Ovary (tissue), 9 donors: ENCODE data around the gene BHLHA15. TPM values are rescaled to one million over a fixed set of nuclear protein-coding genes. Genes with fewer than 3 reads are reported as not detected.

ENCODE experiments used
- DNase-seq, 5 donors: peaks; one replicate each; pipeline ENCODE4 v3.0.0-alpha.2; 2019 to 2020
- H3K27ac ChIP-seq, 2 donors: fragments of 200-600 bp; one replicate each; pipeline versions ENCODE4 v1.5.1 to v1.8.0; 2019 to 2022
- H3K27me3 ChIP-seq: fragments of 200-600 bp; one replicate; pipeline ENCODE4 v1.8.0; 2022
- H3K36me3 ChIP-seq: fragments of 200-600 bp; sonication (generic); one replicate; pipeline ENCODE4 v1.5.1; 2019
- H3K4me1 ChIP-seq: one replicate; pipeline ENCODE4 v1.8.1; 2013; ENCODE audit warnings: mild to moderate bottlenecking, moderate library complexity; ENCODE audit not compliant: insufficient read depth
- H3K4me3 ChIP-seq: fragments of 200-600 bp; sonication (generic); one replicate; pipeline ENCODE4 v1.5.1; 2017
- H3K9me3 ChIP-seq, 2 donors: fragments of 200-600 bp in 1 of 2; sonication (generic) in 1 of 2; one replicate each; pipeline versions ENCODE4 v1.5.1 to v1.8.1; 2013 to 2019; ENCODE audit warnings: mild to moderate bottlenecking in 1 of 2, moderate library complexity in 1 of 2
- CTCF ChIP-seq, 3 donors: fragments of 450-650 bp in 2 of 3; fragments of 200-600 bp in 1 of 3; IDR thresholded peaks; one replicate each; pipeline versions ENCODE4 v1.5.1 to v1.8.0; 2016 to 2022; ENCODE audit warnings: antibody characterized with exemption in 3 of 3, mild to moderate bottlenecking in 1 of 3
- EP300 ChIP-seq: sonication (generic); formaldehyde crosslinking; IDR thresholded peaks from one replicate; pipeline ENCODE4 v1.6.1; 2017; ENCODE audit warnings: antibody characterized with exemption
- POLR2A ChIP-seq: fragments of 450-650 bp; IDR thresholded peaks from one replicate; pipeline ENCODE4 v1.6.1; 2017; ENCODE audit warnings: antibody characterized with exemption, mild to moderate bottlenecking, moderate library complexity
- WGBS, 3 donors: extraction: QIAGEN DNeasy Blood & Tissue Kit in 1 of 3; methylation state at CpG; one replicate each; pipeline versions ENCODE4 v1.1.5 to v1.1.7; 2013 to 2017; 5-methylcytosine and 5-hydroxymethylcytosine counted together
- intact Hi-C, 4 donors: fragments of 100-400 bp; cut with DNase I; formaldehyde crosslinking; loops; one replicate each; pipeline versions ENCODE4 v1.11.0 to v1.15.1; 2022 to 2023
- polyA plus RNA-seq, 2 donors: library from polyadenylated mRNA; stranded (reverse); fragments of 200-250 nt in 1 of 2; fragments of 350-450 nt in 1 of 2; fragmentation: Illumina TruSeq in 1 of 2; extraction: RNeasy Lipid Tissue Mini Kit (QIAGEN cat#74804) in 1 of 2; gene quantifications; one replicate each; pipeline ENCODE4 v1.2.3, GENCODE V29; 2013 to 2014
- total RNA-seq, 7 donors: library from RNA; depleted of rRNA in 2 of 7; stranded (reverse); fragments of >200 nt in 2 of 7; fragmentation: NEBNext Ultra II Directional in 3 of 7; extraction: Animal tissue kit (Norgen Biotek cat#: 25700) in 3 of 7; gene quantifications; one replicate each; pipeline versions ENCODE4 v1.1.0 to v1.2.4, GENCODE V29; 2016 to 2023
- donor health status: DM: no; HTN: no; CAD: no; lungs with moderate emphysema.
- donor health status: DM: no; HTN: no; CAD: no.
- donor health status: Bipolar disorder and iron deficiency.
- donor health status: DM: yes; HTN: yes; CAD: no.
- donor health status: DM: no; HTN: no; CAD: no.
- donor health status: DM: yes; HTN: yes; CAD: no.

The BHLHA15 gene
- total and polyA plus RNA-seq, 9 donors = 0.34 to 0.54 TPM; not detected in 7

DNA sequence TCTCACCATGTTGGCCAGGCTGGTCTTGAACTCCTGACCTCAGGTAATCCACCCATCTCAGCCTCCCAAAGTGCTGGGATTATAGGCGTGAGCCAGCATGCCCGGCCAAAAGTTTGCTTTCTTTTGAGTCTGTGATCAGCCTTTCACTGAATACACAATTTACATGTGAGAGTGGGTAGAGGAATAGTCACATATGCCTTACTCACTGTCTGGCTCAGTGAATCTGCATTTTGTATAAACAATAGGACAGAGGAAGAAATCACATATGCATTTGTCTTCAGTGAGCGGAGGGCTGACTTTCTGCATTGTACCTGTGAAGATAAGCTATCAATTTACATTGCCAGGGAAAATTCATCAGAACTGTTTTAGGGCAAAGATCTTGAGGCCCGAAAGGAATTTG is 43.3 kb downstream of the BHLHA15 start:
- DNase-seq = no peak
- no peak overlapping the region for H3K4me3 ChIP-seq
- 92 to 94% (median 93%) methylated on average over 4 of the region's 4 CpGs for WGBS, 3 donors
- no peaks in the 10 kb centered on the region for H3K9me3 ChIP-seq
- no peak overlapping the region for H3K27ac ChIP-seq
- intact Hi-C loops = no loop called here
- H3K4me1 ChIP-seq = peaks cover 10% of the 10 kb centered on the region
- H3K27me3 ChIP-seq = no peaks in the 10 kb centered on the region
- no peak for TF ChIP-seq EP300
- no peak for TF ChIP-seq CTCF (IDR thresholded peaks at IDR 0.05)
- TF ChIP-seq POLR2A = no peak
- H3K36me3 ChIP-seq = no peaks in the 10 kb centered on the region

DNA sequence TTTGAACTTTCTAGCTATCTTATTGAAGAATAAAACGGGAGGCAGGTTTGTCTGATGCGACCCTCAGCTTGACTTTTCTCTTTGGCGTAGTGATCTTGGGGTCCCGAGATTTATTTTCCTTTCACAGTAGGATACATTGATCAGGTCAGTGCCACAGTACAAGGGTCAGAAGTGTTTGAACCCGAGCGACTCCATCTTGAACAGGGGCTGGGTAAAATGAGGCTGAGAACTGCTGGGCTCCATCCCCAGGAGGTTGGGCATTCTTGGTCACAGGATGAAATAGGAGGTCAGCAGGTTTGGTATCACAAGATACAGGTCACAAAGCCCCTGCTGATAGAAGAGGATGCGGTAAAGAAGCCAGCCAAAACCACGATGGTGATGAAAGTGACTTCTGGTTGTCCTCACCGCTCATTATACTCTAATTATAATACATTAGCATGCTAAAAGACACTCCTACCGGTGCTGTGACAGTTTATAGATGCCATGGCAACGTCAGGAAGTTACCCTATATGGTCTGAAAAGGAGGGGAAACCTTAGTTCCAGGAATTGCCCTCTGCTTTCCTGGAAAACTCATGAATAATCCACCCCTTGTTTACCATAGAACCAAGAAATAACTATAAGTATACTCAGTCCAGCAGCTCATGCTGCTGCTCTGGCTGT is 43.8 kb downstream of the BHLHA15 start:
- Histone ChIP-seq H3K36me3 (no peaks in the 10 kb centered on the region), H3K27me3 (no peaks in the 10 kb centered on the region), H3K4me1 (peaks cover 10% of the 10 kb centered on the region), H3K27ac (no peak overlapping the region), H3K9me3 (no peaks in the 10 kb centered on the region), H3K4me3 (no peak overlapping the region)
- intact Hi-C loops = no loop called here
- WGBS, 3 donors = 83 to 85% (median 84%) methylated on average over 11 of the region's 11 CpGs
- no peak for DNase-seq
- TF ChIP-seq EP300 (no peak), POLR2A (no peak), CTCF (IDR thresholded peaks at IDR 0.05) (no peak)

DNA sequence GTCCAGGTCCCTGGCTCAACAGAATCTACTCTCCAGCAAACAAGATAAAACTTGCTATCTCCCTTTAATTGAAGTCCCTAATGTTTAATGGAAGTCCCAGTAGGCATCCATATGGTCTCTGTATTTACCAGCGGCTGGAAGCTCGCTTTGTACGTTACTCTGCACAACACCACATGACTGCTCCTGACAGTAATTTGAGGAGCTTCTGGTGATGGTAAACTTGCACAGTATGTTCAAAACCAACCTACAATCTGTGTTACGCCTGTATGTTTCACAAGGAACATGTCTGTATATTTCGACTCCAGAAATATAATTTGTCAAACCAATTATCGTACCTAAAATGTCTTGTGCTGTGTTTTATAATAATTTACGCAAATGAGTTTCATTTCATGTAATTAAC is 45.2 kb downstream of the BHLHA15 start:
- H3K9me3 ChIP-seq = no peaks in the 10 kb centered on the region
- H3K27me3 ChIP-seq = no peaks in the 10 kb centered on the region
- intact Hi-C loops = no loop called here
- 94 to 95% (median 94%) methylated on average over 7 of the region's 7 CpGs for WGBS, 3 donors
- H3K4me3 ChIP-seq = no peak overlapping the region
- peaks cover 8% of the 10 kb centered on the region for H3K4me1 ChIP-seq
- H3K36me3 ChIP-seq = no peaks in the 10 kb centered on the region
- TF ChIP-seq POLR2A (no peak), CTCF (IDR thresholded peaks at IDR 0.05) (no peak), EP300 (no peak)
- no peak for DNase-seq
- no peak overlapping the region for H3K27ac ChIP-seq

DNA sequence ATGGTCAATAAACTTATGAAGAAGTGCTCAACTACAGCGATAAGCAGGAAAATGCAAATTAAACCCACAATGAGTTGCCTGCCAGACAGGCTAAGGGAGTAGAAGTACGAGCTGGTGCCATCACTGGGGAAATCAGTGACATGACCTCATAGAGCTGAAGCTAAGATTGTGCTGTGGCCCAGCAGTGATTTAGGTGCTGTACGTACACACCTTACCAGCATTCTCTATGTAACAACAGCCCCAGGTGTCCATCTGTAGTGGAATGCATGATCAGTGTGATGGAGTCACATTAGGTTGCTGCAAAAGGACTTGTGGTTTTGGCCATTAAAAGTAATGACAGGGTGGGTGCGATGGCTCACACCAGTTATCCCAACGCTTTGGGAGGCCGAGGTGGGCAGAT is 46.5 kb downstream of the BHLHA15 start:
- DNase-seq = no peak
- Histone ChIP-seq H3K27ac (no peak overlapping the region), H3K27me3 (no peaks in the 10 kb centered on the region), H3K36me3 (no peaks in the 10 kb centered on the region), H3K9me3 (no peaks in the 10 kb centered on the region), H3K4me1 (peaks cover 4% of the 10 kb centered on the region), H3K4me3 (no peak overlapping the region)
- TF ChIP-seq EP300 (no peak), POLR2A (no peak), CTCF (IDR thresholded peaks at IDR 0.05) (no peak)
- intact Hi-C loops = no loop called here
- WGBS, 3 donors = 79 to 89% (median 86%) methylated on average over 6 of the region's 6 CpGs

Other genes starting within 250 kb of the BHLHA15 start
- gene OCM2, start 221.2 kb upstream of the BHLHA15 start, total RNA-seq = not detected
- not detected for gene OCM2, start 221.2 kb upstream of the BHLHA15 start, polyA plus RNA-seq
- 10 to 100 TPM; 12.0 to 17.1 (median 13.6) TPM for gene LMTK2, start 104.6 kb upstream of the BHLHA15 start, total RNA-seq
- 1 to 10 TPM; 4.4 to 8.5 TPM for gene LMTK2, start 104.6 kb upstream of the BHLHA15 start, polyA plus RNA-seq
- 10 to 100 TPM in 6 of 7 donors, 1 to 10 TPM in 1; 5.5 to 28.1 (median 21.5) TPM for gene TECPR1, start 40.8 kb downstream of the BHLHA15 start, total RNA-seq
- 1 to 10 TPM; 4.2 to 8.6 TPM for gene TECPR1, start 40.8 kb downstream of the BHLHA15 start, polyA plus RNA-seq
- 100 to 1,000 TPM in 5 of 7 donors, 10 to 100 TPM in 2; 19.9 to 161 (median 133) TPM for gene BRI3, start 70.2 kb downstream of the BHLHA15 start, total RNA-seq
- gene BRI3, start 70.2 kb downstream of the BHLHA15 start, polyA plus RNA-seq = 100 to 1,000 TPM; 101 to 149 TPM
- 1 to 10 TPM in 6 of 7 donors, under 1 TPM in 1; 0.73 to 7.9 (median 1.9) TPM for gene BAIAP2L1, start 189.7 kb downstream of the BHLHA15 start, total RNA-seq
- 1 to 10 TPM; 1.3 to 7.1 TPM for gene BAIAP2L1, start 189.7 kb downstream of the BHLHA15 start, polyA plus RNA-seq